Activated CD8-positive, alpha-beta T cell treated with anti-CD3 and anti-CD28 coated beads for 36 hours (primary cell): Measurements from ENCODE around the gene ABCC8. TPM values are rescaled to one million over a fixed set of nuclear protein-coding genes. Genes with fewer than 3 reads are reported as not detected.
A peak's percentile ranks its signal among the peaks of the same experiment; 100 is the strongest.

Source experiments
- ATAC-seq: fragments of 200-7000 bp; cut with Tn5 transposase; one replicate; pipeline ENCODE4 v1.10.0; 2021; ENCODE audit warnings: mild to moderate bottlenecking, moderate library complexity
- CTCF ChIA-PET: fragments of 350-600 bp; sonication (Branson Sonifier 250); formaldehyde crosslinking; loops from one replicate; lab custom pipeline; 2021; ENCODE audit warnings: antibody characterized with exemption; lab: Charles Lee
- POLR2A ChIA-PET: fragments of 350-600 bp; sonication (Branson Sonifier 250); formaldehyde crosslinking; loops from one replicate; lab custom pipeline; 2021; ENCODE audit warnings: antibody characterized with exemption; lab: Charles Lee
- DNase-seq: peaks from one replicate; pipeline ENCODE4 v3.0.0-alpha.2; 2020
- H3K27ac Mint-ChIP-seq: one replicate; pipeline ENCODE4 v1.8.0; 2021; ENCODE audit warnings: mild to moderate bottlenecking, mixed read lengths
- H3K27me3 Mint-ChIP-seq: one replicate; pipeline ENCODE4 v1.8.0; 2021; ENCODE audit warnings: mixed read lengths
- H3K36me3 Mint-ChIP-seq: one replicate; pipeline ENCODE4 v1.8.0; 2021; ENCODE audit warnings: low read depth, mixed read lengths
- H3K4me1 Mint-ChIP-seq: one replicate; pipeline ENCODE4 v1.8.0; 2021; ENCODE audit warnings: low read depth, mixed read lengths
- H3K4me3 Mint-ChIP-seq: one replicate; pipeline ENCODE4 v1.8.0; 2021; ENCODE audit warnings: mild to moderate bottlenecking, moderate library complexity, mixed read lengths
- H3K9me3 Mint-ChIP-seq: one replicate; pipeline ENCODE4 v1.8.0; 2021; ENCODE audit warnings: mixed read lengths
- CTCF ChIP-seq: fragments of 200-600 bp; IDR thresholded peaks from one replicate; pipeline ENCODE4 v1.8.0; 2022; ENCODE audit warnings: antibody characterized with exemption, mild to moderate bottlenecking
- intact Hi-C: fragments of 100-400 bp; cut with micrococcal nuclease; formaldehyde crosslinking; loops from one replicate; pipeline ENCODE4 v1.10.0; 2022
- total RNA-seq, 2 experiments: library from RNA; stranded (reverse); gene quantifications; one replicate each; pipeline ENCODE4 v1.2.3, GENCODE V29; 2021

ABCC8 gene
- total RNA-seq = not detected

GRCh38 chr11:17476317-17477083 is at the start of gene ABCC8:
Gene ABCC8 (minus strand): TSS chr11:17476845. CDS start chr11:17476776, 69 bp downstream.
- Mint-ChIP-seq H3K27me3 (peaks cover 57% of the 10 kb centered on the region), H3K4me1 (no peaks in the 10 kb centered on the region), H3K27ac (no peak within 1 kb of the TSS), H3K4me3 (peak within 1 kb of the TSS; percentile 14), H3K9me3 (no peaks in the 10 kb centered on the region), H3K36me3 (no peaks in the 10 kb centered on the region)
- intact Hi-C loops = no loop called here
- peak; percentile 45 for ATAC-seq
- CTCF ChIA-PET = interaction anchor here (1.1 kb wide), 1 partner anchor 82 kb away, joined by 3 read pairs; no protein-coding TSS in a partner anchor
- peak; percentile 20 for DNase-seq
- no peak for TF ChIP-seq CTCF
- POLR2A ChIA-PET = no interaction called here

GRCh38 chr11:17526326-17526725 is 49.7 kb upstream of the ABCC8 start:
- ChIA-PET POLR2A (no interaction called here), CTCF (interaction anchor here (0.9 to 3.6 kb wide), 3 partner anchors 27 to 171 kb away, joined by 3 to 20 read pairs (median 4); no protein-coding TSS in a partner anchor)
- H3K4me1 Mint-ChIP-seq = no peaks in the 10 kb centered on the region
- no peaks in the 10 kb centered on the region for H3K36me3 Mint-ChIP-seq
- H3K27me3 Mint-ChIP-seq = peaks cover 7% of the 10 kb centered on the region
- no peak for ATAC-seq
- no peak for TF ChIP-seq CTCF
- intact Hi-C loops = no loop called here
- DNase-seq = no peak
- no peaks in the 10 kb centered on the region for H3K9me3 Mint-ChIP-seq
- no peak overlapping the region for H3K4me3 Mint-ChIP-seq
- H3K27ac Mint-ChIP-seq = no peak overlapping the region

- intact Hi-C loops = no loop called here
- ChIA-PET POLR2A (no interaction called here), CTCF (interaction anchor here (0.9 to 3.6 kb wide), 4 partner anchors 21 to 171 kb away, joined by 3 to 20 read pairs (median 6); no protein-coding TSS in a partner anchor)
- Mint-ChIP-seq H3K27ac (no peak overlapping the region), H3K27me3 (peaks cover 7% of the 10 kb centered on the region), H3K9me3 (no peaks in the 10 kb centered on the region), H3K4me1 (no peaks in the 10 kb centered on the region), H3K36me3 (no peaks in the 10 kb centered on the region), H3K4me3 (no peak overlapping the region)
- no peak for DNase-seq
- no peak for ATAC-seq
- TF ChIP-seq CTCF = no peak
Observed at GRCh38 chr11:17525570-17525969, 48.9 kb upstream of the ABCC8 start.

- no peaks in the 10 kb centered on the region for H3K36me3 Mint-ChIP-seq
- peaks cover 3% of the 10 kb centered on the region for H3K27me3 Mint-ChIP-seq
- ChIA-PET POLR2A (no interaction called here), CTCF (interaction anchor here (2.4 to 3.6 kb wide), 2 partner anchors 20 to 140 kb away, joined by 7 to 20 read pairs; no protein-coding TSS in a partner anchor)
- ATAC-seq = no peak
- no peak overlapping the region for H3K4me3 Mint-ChIP-seq
- H3K9me3 Mint-ChIP-seq = no peaks in the 10 kb centered on the region
- no peaks in the 10 kb centered on the region for H3K4me1 Mint-ChIP-seq
- no peak for TF ChIP-seq CTCF
- intact Hi-C loops = no loop called here
- H3K27ac Mint-ChIP-seq = no peak overlapping the region
- no peak for DNase-seq
Observed at GRCh38 chr11:17524221-17524620, 47.6 kb upstream of the ABCC8 start.

GRCh38 chr11:17522655-17523054 is 46.0 kb upstream of the ABCC8 start:
- H3K4me3 Mint-ChIP-seq = no peak overlapping the region
- ATAC-seq (no peak), DNase-seq (no peak)
- no peaks in the 10 kb centered on the region for H3K36me3 Mint-ChIP-seq
- no peaks in the 10 kb centered on the region for H3K9me3 Mint-ChIP-seq
- H3K27me3 Mint-ChIP-seq = no peaks in the 10 kb centered on the region
- POLR2A ChIA-PET = no interaction called here
- CTCF ChIA-PET = interaction anchor here (0.7 to 1.6 kb wide), 4 partner anchors 139 to 208 kb away, joined by 3 to 6 read pairs (median 3); no protein-coding TSS in a partner anchor
- H3K27ac Mint-ChIP-seq = no peak overlapping the region
- intact Hi-C loops = no loop called here
- no peak for TF ChIP-seq CTCF
- H3K4me1 Mint-ChIP-seq = no peaks in the 10 kb centered on the region
